Stimulated activated CD8-positive, alpha-beta memory T cell treated with anti-CD3 and anti-CD28 coated beads, Interleukin-12 subunit alpha, Interleukin-12 subunit beta, amount 100 ng/mL, for 24 hours (primary cell): ENCODE results near the gene TNS3.

Source experiments
- DNase-seq: peaks from one replicate; pipeline ENCODE4 v3.0.0-alpha.2; 2020; ENCODE audit errors: extremely low read depth

Gene TNS3

GRCh38 chr7:47523401-47523800 lies 58.5 kb downstream of the TNS3 start:
- DNase-seq, result no peak

- no peak for DNase-seq
Observed at GRCh38 chr7:47521816-47522561, 59.9 kb downstream of the TNS3 start.

GRCh38 chr7:47521011-47521795 lies 60.7 kb downstream of the TNS3 start:
- no peak for DNase-seq

- DNase-seq, result no peak
Observed at GRCh38 chr7:47520406-47520805, 61.5 kb downstream of the TNS3 start.

GRCh38 chr7:47518827-47519226 lies 63.1 kb downstream of the TNS3 start:
- DNase-seq, result no peak

GRCh38 chr7:47517821-47518480 lies 64.0 kb downstream of the TNS3 start:
- DNase-seq, result no peak

- no peak for DNase-seq
Observed at GRCh38 chr7:47516985-47517600, 64.8 kb downstream of the TNS3 start.

- no peak for DNase-seq
Observed at GRCh38 chr7:47516386-47516785, 65.5 kb downstream of the TNS3 start.

- no peak for DNase-seq
Observed at GRCh38 chr7:47515305-47515834, 66.5 kb downstream of the TNS3 start.

GRCh38 chr7:47514818-47515217 lies 67.1 kb downstream of the TNS3 start:
- no peak for DNase-seq

GRCh38 chr7:47514367-47514766 lies 67.5 kb downstream of the TNS3 start:
- DNase-seq, result no peak

GRCh38 chr7:47513741-47514241 lies 68.1 kb downstream of the TNS3 start:
- DNase-seq, result no peak

GRCh38 chr7:47512481-47513176 lies 69.3 kb downstream of the TNS3 start:
- no peak for DNase-seq

GRCh38 chr7:47511699-47512370 lies 70.1 kb downstream of the TNS3 start:
- DNase-seq, result no peak

- no peak for DNase-seq
Observed at GRCh38 chr7:47510786-47511185, 71.1 kb downstream of the TNS3 start.

- DNase-seq, result no peak
Observed at GRCh38 chr7:47510192-47510591, 71.7 kb downstream of the TNS3 start.

- no peak for DNase-seq
Observed at GRCh38 chr7:47509571-47509970, 72.3 kb downstream of the TNS3 start.

GRCh38 chr7:47508389-47509380 lies 73.2 kb downstream of the TNS3 start:
- DNase-seq, result no peak

- DNase-seq, result no peak
Observed at GRCh38 chr7:47507522-47507921, 74.4 kb downstream of the TNS3 start.
